Upper lobe of left lung (tissue), 6 donors: ENCODE results near the gene KREMEN2. TPM values are rescaled to one million over a fixed set of nuclear protein-coding genes. Genes with fewer than 3 reads are reported as not detected.

Experiments used
- ATAC-seq, 2 donors: fragments of 200-7000 bp; cut with Tn5 transposase; one replicate each; pipeline ENCODE4 v1.9.1; 2022; ENCODE audit warnings: mild to moderate bottlenecking in 2 of 2, moderate library complexity in 2 of 2; ENCODE audit not compliant: low FRiP score in 2 of 2
- DNase-seq, 2 donors: peaks; one replicate each; pipeline ENCODE4 v3.0.0-alpha.2; 2019 to 2020
- H3K27ac ChIP-seq, 4 donors: fragments of 200-600 bp; sonication (generic); one replicate each; pipeline ENCODE4 v1.5.1; 2016 to 2019
- H3K27me3 ChIP-seq, 4 donors: fragments of 200-600 bp; sonication (generic); one replicate each; pipeline ENCODE4 v1.5.1; 2017 to 2019
- H3K36me3 ChIP-seq, 4 donors: fragments of 200-600 bp; sonication (generic); one replicate each; pipeline ENCODE4 v1.5.1; 2016 to 2019
- H3K4me1 ChIP-seq, 4 donors: fragments of 200-600 bp; sonication (generic); one replicate each; pipeline ENCODE4 v1.5.1; 2018 to 2019
- H3K4me3 ChIP-seq, 4 donors: fragments of 200-600 bp; sonication (generic); one replicate each; pipeline ENCODE4 v1.5.1; 2017 to 2019; ENCODE audit warnings: mild to moderate bottlenecking in 2 of 4, moderate library complexity in 1 of 4
- H3K9me3 ChIP-seq, 4 donors: fragments of 200-600 bp; sonication (generic); one replicate each; pipeline ENCODE4 v1.5.1; 2018 to 2019
- CTCF ChIP-seq, 6 experiments: fragments of 450-650 bp in 4 of 6; fragments of 200-600 bp in 2 of 6; sonication (generic) in 2 of 6; IDR thresholded peaks; one replicate each; pipeline ENCODE4 v1.5.1; 2016 to 2019; ENCODE audit warnings: antibody characterized with exemption in 6 of 6
- EP300 ChIP-seq, 4 donors: sonication (generic); formaldehyde crosslinking; IDR thresholded peaks; one replicate each; pipeline ENCODE4 v1.5.1; 2017; ENCODE audit warnings: antibody characterized with exemption in 4 of 4, control low read depth in 2 of 4
- POLR2A ChIP-seq, 4 donors: fragments of 450-650 bp; IDR thresholded peaks; one replicate each; pipeline ENCODE4 v1.5.1; 2016 to 2017; ENCODE audit warnings: antibody characterized with exemption in 4 of 4, mild to moderate bottlenecking in 2 of 4
- POLR2AphosphoS5 ChIP-seq, 2 donors: sonication (generic); formaldehyde crosslinking; IDR thresholded peaks; one replicate each; pipeline ENCODE4 v1.5.1; 2017; ENCODE audit warnings: antibody characterized with exemption in 2 of 2
- WGBS, 2 donors: methylation state at CpG; one replicate each; pipeline ENCODE4 v1.1.5; 2017 to 2018; 5-methylcytosine and 5-hydroxymethylcytosine counted together
- total RNA-seq, 6 donors: library from RNA; depleted of rRNA in 4 of 6; stranded (reverse); fragments of >200 nt in 4 of 6; gene quantifications; one replicate each; pipeline versions ENCODE4 v1.1.0 to v1.2.1, GENCODE V29; 2016 to 2021
- donor health status: DM: no; HTN: no; CAD: no; lungs with moderate emphysema.
- donor health status: DM: no; HTN: yes; CAD: no; lungs with severe emphysema.

The KREMEN2 gene
- total RNA-seq, 6 donors from 2014 or later = not detected

DNA sequence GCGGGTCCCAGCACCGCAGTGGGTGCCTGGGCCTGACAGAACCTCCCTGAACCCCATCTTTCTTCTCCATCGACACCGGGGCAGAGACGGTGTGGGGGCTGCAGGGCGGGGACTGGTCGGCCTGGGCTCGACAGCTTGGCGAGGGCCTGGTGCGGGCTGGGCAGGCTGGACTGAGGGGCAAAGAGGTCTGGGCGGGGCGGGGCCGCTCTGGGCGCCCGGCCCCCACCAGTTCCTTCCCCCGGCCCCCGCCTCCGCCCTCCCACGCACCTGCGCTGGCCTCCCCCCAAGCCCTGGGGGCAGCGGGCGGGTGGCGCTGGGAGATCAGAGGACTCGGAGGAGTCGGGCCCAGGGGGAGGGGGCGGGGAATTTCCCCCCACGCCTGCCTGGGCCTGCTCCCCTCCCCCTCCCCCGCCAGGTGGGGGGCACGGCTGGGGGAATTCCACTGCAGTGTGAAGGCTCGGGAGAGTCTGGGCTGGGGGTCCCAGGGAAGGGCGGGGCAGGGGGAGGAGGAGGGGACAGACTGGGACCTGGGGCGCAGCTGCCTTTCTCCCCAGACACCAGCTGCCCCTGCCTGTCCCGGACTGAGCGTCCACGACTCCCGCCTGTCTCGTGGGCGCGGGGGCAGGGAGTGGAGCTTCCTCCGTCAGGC is 877 bp upstream of the KREMEN2 start:
- TF ChIP-seq EP300 (IDR thresholded peaks at IDR 0.05) (no peak), POLR2AphosphoS5 (IDR thresholded peaks at IDR 0.05) (no peak), CTCF (IDR thresholded peaks at IDR 0.05) (no peak), POLR2A (IDR thresholded peaks at IDR 0.05) (no peak)
- no peaks in the 10 kb centered on the region for H3K36me3 ChIP-seq
- 2 to 10% methylated on average over 2 to 23 of the region's 40 CpGs for WGBS, 2 donors
- no peak overlapping the region for H3K27ac ChIP-seq
- H3K27me3 ChIP-seq = peaks cover 0 to 67% (median 48%) of the 10 kb centered on the region in 4 donors
- H3K4me1 ChIP-seq = peaks cover 37 to 58% (median 46%) of the 10 kb centered on the region in 4 donors
- ATAC-seq (no peak), DNase-seq (peak in 1 of 2 donors; percentile 74)
- H3K4me3 ChIP-seq = peak overlapping the region in 2 of 4 donors; percentile 24 to 38
- no peaks in the 10 kb centered on the region for H3K9me3 ChIP-seq

DNA sequence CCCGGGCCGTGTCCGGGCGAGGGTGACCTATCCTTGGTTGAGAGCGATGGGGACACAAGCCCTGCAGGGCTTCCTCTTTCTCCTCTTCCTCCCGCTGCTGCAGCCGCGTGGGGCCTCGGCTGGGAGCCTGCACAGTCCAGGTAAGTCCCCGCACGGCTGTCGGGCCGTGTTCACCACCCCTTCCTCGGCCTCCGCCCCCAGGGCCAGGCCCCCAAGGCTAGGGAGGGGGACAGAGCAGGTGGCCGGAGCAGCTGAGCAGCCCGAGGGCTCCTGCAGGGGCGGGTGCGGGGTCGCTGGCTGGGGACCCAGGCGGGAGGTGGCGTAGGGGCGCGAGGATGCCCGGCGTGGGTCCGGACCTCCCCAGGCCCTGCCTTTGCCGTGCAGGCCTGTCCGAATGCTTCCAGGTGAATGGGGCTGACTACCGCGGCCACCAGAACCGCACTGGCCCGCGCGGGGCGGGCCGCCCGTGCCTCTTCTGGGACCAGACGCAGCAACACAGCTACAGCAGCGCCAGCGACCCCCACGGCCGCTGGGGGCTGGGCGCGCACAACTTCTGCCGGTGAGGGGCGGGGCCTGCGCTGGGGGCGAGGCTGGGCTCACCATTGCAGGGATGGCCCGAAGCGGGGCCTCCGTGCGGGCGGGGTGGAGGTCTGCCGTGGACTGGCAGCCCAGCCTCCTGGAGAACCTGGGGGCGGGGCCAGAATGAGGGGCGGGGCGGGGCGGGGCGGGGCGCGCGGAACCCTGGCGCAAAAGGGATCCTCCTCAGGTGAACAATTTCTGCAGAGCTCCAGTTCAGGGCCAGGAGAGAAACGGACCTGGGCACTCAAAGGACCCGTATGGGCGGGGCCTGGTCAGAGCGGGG is 631 bp downstream of the KREMEN2 start:
- no peak for ATAC-seq
- peaks cover 43 to 72% (median 54%) of the 10 kb centered on the region in 4 donors for H3K4me1 ChIP-seq

GRCh38 chr16:2966043-2966807 is 2.1 kb downstream of the KREMEN2 start:
- Histone ChIP-seq H3K4me1 (peaks cover 52 to 87% (median 64%) of the 10 kb centered on the region in 4 donors), H3K36me3 (no peaks in the 10 kb centered on the region), H3K9me3 (no peaks in the 10 kb centered on the region), H3K4me3 (peak overlapping the region in 3 of 4 donors; percentile 20 to 36 (median 34)), H3K27ac (no peak overlapping the region), H3K27me3 (peaks cover 0 to 66% (median 48%) of the 10 kb centered on the region in 4 donors)
- DNase-seq (peak in 1 of 2 donors; percentile 54), ATAC-seq (no peak)
- whole genome bisulfite sequencing, 2 donors = 61 to 63% methylated on average over 8 to 36 of the region's 39 CpGs
- no peak for TF ChIP-seq CTCF (IDR thresholded peaks at IDR 0.05)
- no peak for TF ChIP-seq POLR2A (IDR thresholded peaks at IDR 0.05)

More for the DNA sequence above, 631 bp downstream of the KREMEN2 start:
- peak in 1 of 2 donors; percentile 89 for DNase-seq
- Histone ChIP-seq H3K4me3 (peak overlapping the region in 3 of 4 donors; percentile 24 to 41 (median 38)), H3K9me3 (no peaks in the 10 kb centered on the region), H3K36me3 (no peaks in the 10 kb centered on the region), H3K27ac (no peak overlapping the region), H3K27me3 (peaks cover 0 to 66% (median 48%) of the 10 kb centered on the region in 4 donors)
- TF ChIP-seq EP300 (IDR thresholded peaks at IDR 0.05) (no peak), CTCF (IDR thresholded peaks at IDR 0.05) (no peak), POLR2A (IDR thresholded peaks at IDR 0.05) (no peak), POLR2AphosphoS5 (IDR thresholded peaks at IDR 0.05) (no peak)
- 2% methylated on average over 25 of the region's 68 CpGs; no CpG with 5 or more reads in 1 of the 2 donors for WGBS, 2 donors

GRCh38 chr16:2966808-2967191 is 2.7 kb downstream of the KREMEN2 start:
- H3K9me3 ChIP-seq = no peaks in the 10 kb centered on the region
- H3K4me1 ChIP-seq = peaks cover 52 to 85% (median 62%) of the 10 kb centered on the region in 4 donors
- H3K27me3 ChIP-seq = peaks cover 0 to 66% (median 48%) of the 10 kb centered on the region in 4 donors
- TF ChIP-seq POLR2AphosphoS5 (IDR thresholded peaks at IDR 0.05) (no peak), CTCF (IDR thresholded peaks at IDR 0.05) (peak in 3 of 6 experiments; percentile 16 to 29 (median 23))
- H3K4me3 ChIP-seq = peak overlapping the region in 3 of 4 donors; percentile 20 to 36 (median 34)
- H3K27ac ChIP-seq = no peak overlapping the region
- DNase-seq = peak; percentile 37 to 90
- H3K36me3 ChIP-seq = no peaks in the 10 kb centered on the region
- 2% methylated on average over 15 of the region's 46 CpGs; no CpG with 5 or more reads in 1 of the 2 donors for WGBS, 2 donors
- no peak for ATAC-seq
